ENCODE results near the gene NMRK2. TPM values are rescaled to one million over a fixed set of nuclear protein-coding genes. Genes with fewer than 3 reads are reported as not detected.
A peak's percentile ranks its signal among the peaks of the same experiment; 100 is the strongest.

Gene NMRK2
- total and polyA plus RNA-seq, 2 of the 13 experiments (the other 11 are each of a cell fraction or from before 2014, with no cell fraction given) = not detected

DNA sequence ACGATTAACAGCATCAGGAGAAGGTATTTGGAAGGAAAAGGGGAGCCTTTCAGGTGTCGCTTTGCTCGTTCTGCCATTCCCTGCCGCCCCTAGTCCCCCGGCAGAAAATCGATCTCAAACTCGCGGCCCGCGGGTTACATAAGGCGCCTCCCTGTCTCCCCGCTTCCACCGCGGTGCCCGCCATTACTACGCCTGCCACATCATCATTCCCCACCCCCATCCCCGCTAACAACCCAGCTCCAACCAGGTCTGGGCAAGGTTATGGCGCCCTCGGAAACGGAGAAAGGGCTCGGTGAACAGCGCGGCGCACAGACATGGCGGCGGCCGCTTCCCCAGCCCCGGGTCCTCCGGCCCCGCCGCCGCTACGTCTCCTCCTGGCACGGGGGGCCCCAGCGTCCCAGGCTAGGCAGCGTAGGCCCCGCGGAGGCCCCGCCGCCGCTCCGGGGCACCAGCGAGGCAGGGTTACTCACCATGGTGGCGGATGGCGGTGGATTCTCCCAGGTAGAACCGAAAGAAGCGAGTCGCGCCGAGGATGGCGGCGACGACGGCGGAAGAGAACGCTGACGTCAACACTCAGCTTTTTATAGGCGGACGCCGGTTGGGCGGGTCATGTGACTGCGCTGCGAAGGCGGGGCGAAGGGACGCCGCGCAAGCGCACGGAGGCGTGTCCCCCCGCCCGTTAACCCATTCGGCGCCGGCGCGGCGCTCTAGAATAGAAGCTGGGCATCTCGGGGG, 52.2 kb downstream of the NMRK2 start, which contains the start of gene EEF2 (continued):
- TF ChIP-seq LCORL (IDR thresholded peaks at IDR 0.05) = no peak
- TF ChIP-seq LCORL (CRISPR knock-in tag; IDR thresholded peaks at IDR 0.05) = no peak; the same call in 1 of the 2 replicates
- TF ChIP-seq NFRKB (IDR thresholded peaks at IDR 0.05) = no peak
- TF ChIP-seq ZNF609 (CRISPR knock-in tag; IDR thresholded peaks at IDR 0.05; ENCODE audit: borderline replicate concordance) = peak; percentile 48; the same call in 1 of the 2 replicates
- no peak; the same call in 1 of the 2 replicates for TF ChIP-seq ARID3A (IDR thresholded peaks at IDR 0.05; ENCODE audit: low read depth, low read length)
- TF ChIP-seq, protein P1, sequence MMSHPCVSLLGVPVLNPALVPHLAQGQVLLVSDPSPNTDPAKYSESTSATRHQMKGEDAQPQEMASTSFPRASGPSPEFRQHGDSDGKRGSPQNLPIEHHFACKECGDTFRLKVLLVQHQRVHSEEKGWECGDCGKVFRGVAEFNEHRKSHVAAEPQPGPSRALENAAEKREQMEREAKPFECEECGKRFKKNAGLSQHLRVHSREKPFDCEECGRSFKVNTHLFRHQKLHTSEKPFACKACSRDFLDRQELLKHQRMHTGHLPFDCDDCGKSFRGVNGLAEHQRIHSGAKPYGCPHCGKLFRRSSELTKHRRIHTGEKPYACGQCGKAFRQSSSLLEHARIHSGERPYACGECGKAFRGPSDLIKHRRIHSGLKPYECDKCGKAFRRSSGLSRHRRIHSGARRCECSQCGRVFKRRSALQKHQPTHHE (CRISPR knock-in tag; IDR thresholded peaks at IDR 0.05; ENCODE audit: borderline replicate concordance) = peak; percentile 77; the same call in 1 of the 2 replicates
- peak; percentile 43; the same call in 1 of the 2 replicates for TF ChIP-seq ZNF143 (CRISPR knock-in tag; IDR thresholded peaks at IDR 0.05)
- 0 out of 2 replicates have a peak, but pooled peaks have one; percentile 17 for TF ChIP-seq ZBTB7A (CRISPR knock-in tag; IDR thresholded peaks at IDR 0.05)
- TF ChIP-seq DRAP1 (CRISPR knock-in tag; IDR thresholded peaks at IDR 0.05) = peak; percentile 93
- TF ChIP-seq MYC (CRISPR knock-in tag; IDR thresholded peaks at IDR 0.05; ENCODE audit: borderline replicate concordance) = peak; percentile 99
- 0 out of 2 replicates have a peak, but pooled peaks have one; percentile 56 for TF ChIP-seq ZBTB8A (CRISPR knock-in tag; IDR thresholded peaks at IDR 0.05; ENCODE audit: borderline replicate concordance, low read depth)
- TF ChIP-seq, protein P2, sequence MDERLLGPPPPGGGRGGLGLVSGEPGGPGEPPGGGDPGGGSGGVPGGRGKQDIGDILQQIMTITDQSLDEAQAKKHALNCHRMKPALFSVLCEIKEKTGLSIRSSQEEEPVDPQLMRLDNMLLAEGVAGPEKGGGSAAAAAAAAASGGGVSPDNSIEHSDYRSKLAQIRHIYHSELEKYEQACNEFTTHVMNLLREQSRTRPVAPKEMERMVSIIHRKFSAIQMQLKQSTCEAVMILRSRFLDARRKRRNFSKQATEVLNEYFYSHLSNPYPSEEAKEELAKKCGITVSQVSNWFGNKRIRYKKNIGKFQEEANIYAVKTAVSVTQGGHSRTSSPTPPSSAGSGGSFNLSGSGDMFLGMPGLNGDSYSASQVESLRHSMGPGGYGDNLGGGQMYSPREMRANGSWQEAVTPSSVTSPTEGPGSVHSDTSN (CRISPR knock-in tag; IDR thresholded peaks at IDR 0.05) = no peak
- 0 out of 2 replicates have a peak, but pooled peaks have one; percentile 35 for TF ChIP-seq SP2 (CRISPR knock-in tag; IDR thresholded peaks at IDR 0.05)
- 0 out of 2 replicates have a peak, but pooled peaks have one; percentile 8 for TF ChIP-seq ZNF629 (CRISPR knock-in tag; conservative IDR thresholded peaks at IDR 0.05)
- TF ChIP-seq, protein P3, sequence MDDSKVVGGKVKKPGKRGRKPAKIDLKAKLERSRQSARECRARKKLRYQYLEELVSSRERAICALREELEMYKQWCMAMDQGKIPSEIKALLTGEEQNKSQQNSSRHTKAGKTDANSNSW (CRISPR knock-in tag; IDR thresholded peaks at IDR 0.05; ENCODE audit: borderline replicate concordance) = no peak
- TF ChIP-seq HDAC6 (IDR thresholded peaks at IDR 0.05; ENCODE audit: low read depth, low read length) = no peak; the same call in 1 of the 2 replicates
- TF ChIP-seq ZNF709 (CRISPR knock-in tag; IDR thresholded peaks at IDR 0.05) = peak; percentile 91
- TF ChIP-seq BORCS8-MEF2B (CRISPR knock-in tag; IDR thresholded peaks at IDR 0.05) = peak; percentile 97
- TF ChIP-seq AGO1 (IDR thresholded peaks at IDR 0.05; ENCODE audit: low read depth, low read length, poor library complexity, severe bottlenecking) = peak; percentile 58
- TF ChIP-seq ZNF354B (CRISPR knock-in tag; IDR thresholded peaks at IDR 0.05) = peak; percentile 76; the same call in 1 of the 2 replicates
